ENCODE results near the gene OAS2.

OAS2 gene

GRCh38 chr12:113022563-113023297 lies 44.4 kb downstream of the OAS2 start:
- no peak for DNase-seq

GRCh38 chr12:113027726-113028125 lies 49.4 kb downstream of the OAS2 start:
- no peak for DNase-seq

- DNase-seq = no peak
Measured at GRCh38 chr12:113030875-113031525, 52.7 kb downstream of the OAS2 start.

GRCh38 chr12:113039911-113040445 lies 61.7 kb downstream of the OAS2 start:
- DNase-seq = no peak

GRCh38 chr12:113040722-113041171 lies 62.4 kb downstream of the OAS2 start:
- DNase-seq = no peak

- no peak for DNase-seq
Measured at GRCh38 chr12:113041560-113041959, 63.2 kb downstream of the OAS2 start.

GRCh38 chr12:113043240-113043639 lies 64.9 kb downstream of the OAS2 start:
- no peak for DNase-seq

GRCh38 chr12:113044516-113044915 lies 66.2 kb downstream of the OAS2 start:
- DNase-seq = no peak

GRCh38 chr12:113048716-113049127 lies 70.4 kb downstream of the OAS2 start:
- peak; percentile 76 for DNase-seq

- DNase-seq = no peak
Measured at GRCh38 chr12:113049976-113050742, 71.8 kb downstream of the OAS2 start.

- no peak for DNase-seq
Measured at GRCh38 chr12:113050795-113051194, 72.5 kb downstream of the OAS2 start.

GRCh38 chr12:113051759-113052158 lies 73.4 kb downstream of the OAS2 start:
- no peak for DNase-seq

GRCh38 chr12:113052326-113052725 lies 74.0 kb downstream of the OAS2 start:
- no peak for DNase-seq

- no peak for DNase-seq
Measured at GRCh38 chr12:113054948-113055486, 76.7 kb downstream of the OAS2 start.

GRCh38 chr12:113055594-113056380 lies 77.5 kb downstream of the OAS2 start:
- no peak for DNase-seq

- no peak for DNase-seq
Measured at GRCh38 chr12:113056381-113056630, 78.0 kb downstream of the OAS2 start.

- no peak for DNase-seq
Measured at GRCh38 chr12:113056631-113057488, 78.5 kb downstream of the OAS2 start, which contains the start of gene DTX1. TSS of gene DTX1 (plus strand) at chr12:113056730. CDS start at chr12:113058193, 1,463 bp downstream.

- no peak for DNase-seq
Measured at GRCh38 chr12:113057565-113058485, 79.5 kb downstream of the OAS2 start.

- no peak for DNase-seq
Measured at GRCh38 chr12:113058553-113058952, 80.2 kb downstream of the OAS2 start.

- DNase-seq = no peak
Measured at GRCh38 chr12:113059071-113059595, 80.8 kb downstream of the OAS2 start.

Data from activated CD8-positive, alpha-beta memory T cell treated with anti-CD3 and anti-CD28 coated beads, Interleukin-2, amount 50 U/mL, for 48 hours (primary cell).